ENCODE data around the gene IL6ST.

GRCh38 chr5:55993013-55993412 lies 1.8 kb downstream of the IL6ST start:
- no peak for TF ChIP-seq POLR2A (IDR thresholded peaks at IDR 0.05)
- no peak for TF ChIP-seq CTCF (IDR thresholded peaks at IDR 0.05 in 8 of 11, conservative IDR thresholded peaks at IDR 0.05 in 3 of 11)
